ENCODE measurements around the gene HECTD4. TPM values are rescaled to one million over a fixed set of nuclear protein-coding genes. Genes with fewer than 3 reads are reported as not detected.
A peak's percentile ranks its signal among the peaks of the same experiment; 100 is the strongest.

HECTD4 gene
- 31.2 TPM for total RNA-seq (2021; ENCODE audit: unreplicated experiment)
- 11.2 and 13.1 TPM in 2 replicates for polyA plus RNA-seq (2012)
- percentile 66 among the genes with signal in this experiment for Bru-seq, nascent RNA
- percentile 74 among the genes with signal in this experiment for BruChase-seq, experiment 1, labeled RNA remaining after a 6-hour chase
- percentile 68 among the genes with signal in this experiment for BruChase-seq, experiment 2, labeled RNA remaining after a 2-hour chase
- long read RNA-seq, partial matches to known transcripts, result 4 of 14 reads
- long read RNA-seq, other reads (novel, unspliced or antisense), result 10 of 14 reads

GRCh38 chr12:112381883-112382796, at the start of gene HECTD4:
Gene HECTD4, minus strand, starts transcription at chr12:112382431. Its CDS starts 303 bp downstream, at chr12:112382128.
- DNase-seq (ENCODE audit: low read depth, low spot score) (peak; percentile 42), ATAC-seq (peak; percentile 92)
- CTCF ChIA-PET, result no interaction called here
- Histone ChIP-seq H3K27ac (ENCODE audit: low read depth, low read length) (peak within 1 kb of the TSS; percentile 86), H3K79me2 (ENCODE audit: insufficient read depth, low read length) (peaks cover 40% of the 10 kb centered on the region), H3K27me3 (ENCODE audit: insufficient read depth, low read length) (no peaks in the 10 kb centered on the region), H3K4me2 (ENCODE audit: low read length) (peak within 1 kb of the TSS; percentile 93), H3K9ac (ENCODE audit: low read length) (peak within 1 kb of the TSS; percentile 69), H3K9me3 (ENCODE audit: control insufficient read depth in 1 of 2, insufficient read depth in 1 of 2, low read depth in 1 of 2, low read length in 2 of 2) (no peaks in the 10 kb centered on the region), H3K36me3 (ENCODE audit: control insufficient read depth in 1 of 2, insufficient read depth in 2 of 2, low read length in 2 of 2) (no peaks in the 10 kb centered on the region), H4K20me1 (ENCODE audit: insufficient read depth) (no peaks in the 10 kb centered on the region), H3K4me3 (replicated peaks in 1 of 2; ENCODE audit: low read depth in 1 of 2, low read length in 2 of 2) (peak within 1 kb of the TSS; percentile 58 to 80), H3K9me2 (ENCODE audit: insufficient read depth) (no peaks in the 10 kb centered on the region), H3K4me1 (ENCODE audit: control insufficient read depth in 1 of 2, insufficient read depth in 2 of 2, low read length in 2 of 2) (peaks cover 12 to 18% of the 10 kb centered on the region in 2 experiments; a peak in 3 of 4 replicates), H2AFZ (ENCODE audit: low read depth, low read length, poor library complexity, severe bottlenecking) (peak within 1 kb of the TSS; percentile 87)
- TF ChIP-seq CBX3 (IDR thresholded peaks at IDR 0.05; ENCODE audit: low read depth) (peak; percentile 64; the same call in 1 of the 2 replicates), EGR1 (IDR thresholded peaks at IDR 0.05; ENCODE audit: low read depth) (peak; percentile 64), ZFX (IDR thresholded peaks at IDR 0.05) (peak; percentile 65; the same call in 1 of the 2 replicates), SP1 (IDR thresholded peaks at IDR 0.05; ENCODE audit: low read depth) (peak; percentile 65), ELF1 (IDR thresholded peaks at IDR 0.05; ENCODE audit: borderline replicate concordance, low read depth) (no peak), MAX (IDR thresholded peaks at IDR 0.05) (peak; percentile 70), SRF (IDR thresholded peaks at IDR 0.05; ENCODE audit: low read depth) (no peak), POLR2AphosphoS5 (IDR thresholded peaks at IDR 0.05; ENCODE audit: low read depth, low read length) (peak; percentile 98), ZBTB33 (IDR thresholded peaks at IDR 0.05; ENCODE audit: extremely low read depth, insufficient replicate concordance, low read length) (no peak), YY1 (IDR thresholded peaks at IDR 0.05; ENCODE audit: extremely low read depth, insufficient replicate concordance, low read depth, low read length) (peak; percentile 93), SIN3A (IDR thresholded peaks at IDR 0.05; ENCODE audit: low read depth) (peak; percentile 68; the same call in 1 of the 2 replicates), POLR2A (IDR thresholded peaks at IDR 0.05; ENCODE audit: borderline replicate concordance, extremely low read depth, insufficient read depth, insufficient read length) (peak; percentile 85), CEBPB (IDR thresholded peaks at IDR 0.05; ENCODE audit: low read depth) (no peak)
- RAD21 ChIA-PET (ENCODE audit: low non-redundant PET in 1 of 2, low total read pairs in 2 of 2, uncharacterized antibody in 2 of 2, unreplicated experiment in 2 of 2), result no interaction called here
- POLR2A ChIA-PET, result no interaction called here
- intact Hi-C loops (cut with micrococcal nuclease), result loop anchor here (10.0 kb wide), 3 partner anchors 87 to 347 kb away; partner anchors contain the start of gene NAA25
- BruUV-seq (replicated peaks), result no TSS peak
